HG02852 (cell line): Measurements from ENCODE around the gene EID1.
"Not testable (repeated sequence)": the region's sequence is repeated elsewhere in the genome, so short reads cannot be mapped to it uniquely, and the experiment has no call there.

Experiments used
- ATAC-seq: cut with Tn5 transposase; IDR thresholded peaks from one replicate; pipeline ENCODE4 v1.9.1; 2021; ENCODE audit warnings: mild to moderate bottlenecking, moderate library complexity; ENCODE audit not compliant: unreplicated experiment

Gene EID1

GRCh38 chr15:48905847-48906246 is 27.9 kb downstream of the EID1 start:
- ATAC-seq, result no peak

GRCh38 chr15:48909313-48909712 is 31.4 kb downstream of the EID1 start:
- not testable (repeated sequence) for ATAC-seq

GRCh38 chr15:48910554-48910953 is 32.6 kb downstream of the EID1 start:
- ATAC-seq, result not testable (repeated sequence)

- ATAC-seq, result no peak
These were observed 35.2 kb downstream of the EID1 start for GRCh38 chr15:48913141-48913540.

GRCh38 chr15:48914717-48915116 is 36.8 kb downstream of the EID1 start:
- no peak for ATAC-seq

GRCh38 chr15:48915861-48916260 is 37.9 kb downstream of the EID1 start:
- no peak for ATAC-seq

GRCh38 chr15:48916721-48917120 is 38.8 kb downstream of the EID1 start:
- no peak for ATAC-seq

- ATAC-seq, result no peak
These were observed 44.1 kb downstream of the EID1 start for GRCh38 chr15:48922046-48922445.

GRCh38 chr15:48924528-48925393 is 46.8 kb downstream of the EID1 start:
- ATAC-seq, result no peak

GRCh38 chr15:48925714-48926223 is 47.8 kb downstream of the EID1 start:
- ATAC-seq, result no peak

- ATAC-seq, result no peak
These were observed 51.1 kb downstream of the EID1 start for GRCh38 chr15:48928877-48929538.

- ATAC-seq, result no peak
These were observed 51.7 kb downstream of the EID1 start for GRCh38 chr15:48929661-48930060.
